Astrocyte of the cerebellum (primary cell): ENCODE measurements around the gene SELENON.

Experiments
- DNase-seq: peaks from one replicate; pipeline ENCODE4 v3.0.0-alpha.2; 2011; ENCODE audit warnings: low read depth
- H3K4me3 ChIP-seq: 2 replicates; pipeline ENCODE4 v1.5.1; 2011; ENCODE audit warnings: mild to moderate bottlenecking, low read depth, low read length, moderate library complexity
- in situ Hi-C: cut with HindIII; loops from 2 replicates; pipeline ENCODE4 v1.10.0; 2017; ENCODE audit warnings: low sequenced_read_pairs
- TF ChIP-seq, protein P1 (sequence below): IDR thresholded peaks from 2 replicates; pipeline ENCODE4 v1.5.1; 2012; ENCODE audit warnings: low read length, low read depth, moderate library complexity, mild to moderate bottlenecking; ENCODE audit errors: missing control alignments

The SELENON gene

DNA sequence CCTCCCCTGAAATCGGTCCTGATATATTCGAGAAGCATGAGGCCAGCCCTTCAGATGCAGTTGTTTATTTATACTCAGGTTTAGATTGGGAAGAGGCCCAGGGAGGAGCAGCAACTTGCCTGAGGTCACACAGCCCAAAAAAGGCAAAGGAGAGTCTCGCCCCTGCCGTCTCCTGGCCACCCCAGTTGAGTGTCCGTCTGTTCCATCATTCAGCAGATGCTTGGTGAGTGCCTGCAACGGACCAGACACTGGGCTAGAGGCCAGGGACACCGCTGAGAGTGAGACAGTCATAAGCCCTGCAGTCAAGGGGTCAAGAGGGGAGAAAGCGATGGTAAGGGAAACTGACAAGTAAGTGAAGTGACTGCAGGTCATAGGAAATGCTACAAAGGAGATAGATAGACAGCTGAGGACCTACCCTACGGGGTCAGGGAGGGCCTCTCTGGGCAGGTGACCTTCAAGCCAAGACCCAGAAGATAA lies 15.4 kb upstream of the SELENON start:
- TF ChIP-seq, protein P1, sequence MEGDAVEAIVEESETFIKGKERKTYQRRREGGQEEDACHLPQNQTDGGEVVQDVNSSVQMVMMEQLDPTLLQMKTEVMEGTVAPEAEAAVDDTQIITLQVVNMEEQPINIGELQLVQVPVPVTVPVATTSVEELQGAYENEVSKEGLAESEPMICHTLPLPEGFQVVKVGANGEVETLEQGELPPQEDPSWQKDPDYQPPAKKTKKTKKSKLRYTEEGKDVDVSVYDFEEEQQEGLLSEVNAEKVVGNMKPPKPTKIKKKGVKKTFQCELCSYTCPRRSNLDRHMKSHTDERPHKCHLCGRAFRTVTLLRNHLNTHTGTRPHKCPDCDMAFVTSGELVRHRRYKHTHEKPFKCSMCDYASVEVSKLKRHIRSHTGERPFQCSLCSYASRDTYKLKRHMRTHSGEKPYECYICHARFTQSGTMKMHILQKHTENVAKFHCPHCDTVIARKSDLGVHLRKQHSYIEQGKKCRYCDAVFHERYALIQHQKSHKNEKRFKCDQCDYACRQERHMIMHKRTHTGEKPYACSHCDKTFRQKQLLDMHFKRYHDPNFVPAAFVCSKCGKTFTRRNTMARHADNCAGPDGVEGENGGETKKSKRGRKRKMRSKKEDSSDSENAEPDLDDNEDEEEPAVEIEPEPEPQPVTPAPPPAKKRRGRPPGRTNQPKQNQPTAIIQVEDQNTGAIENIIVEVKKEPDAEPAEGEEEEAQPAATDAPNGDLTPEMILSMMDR = no peak
- in situ Hi-C loops = loop anchor here (10.0 kb wide), 2 partner anchors 90 to 260 kb away; no protein-coding TSS in a partner anchor
- DNase-seq = no peak
- H3K4me3 ChIP-seq = no peak overlapping the region

DNA sequence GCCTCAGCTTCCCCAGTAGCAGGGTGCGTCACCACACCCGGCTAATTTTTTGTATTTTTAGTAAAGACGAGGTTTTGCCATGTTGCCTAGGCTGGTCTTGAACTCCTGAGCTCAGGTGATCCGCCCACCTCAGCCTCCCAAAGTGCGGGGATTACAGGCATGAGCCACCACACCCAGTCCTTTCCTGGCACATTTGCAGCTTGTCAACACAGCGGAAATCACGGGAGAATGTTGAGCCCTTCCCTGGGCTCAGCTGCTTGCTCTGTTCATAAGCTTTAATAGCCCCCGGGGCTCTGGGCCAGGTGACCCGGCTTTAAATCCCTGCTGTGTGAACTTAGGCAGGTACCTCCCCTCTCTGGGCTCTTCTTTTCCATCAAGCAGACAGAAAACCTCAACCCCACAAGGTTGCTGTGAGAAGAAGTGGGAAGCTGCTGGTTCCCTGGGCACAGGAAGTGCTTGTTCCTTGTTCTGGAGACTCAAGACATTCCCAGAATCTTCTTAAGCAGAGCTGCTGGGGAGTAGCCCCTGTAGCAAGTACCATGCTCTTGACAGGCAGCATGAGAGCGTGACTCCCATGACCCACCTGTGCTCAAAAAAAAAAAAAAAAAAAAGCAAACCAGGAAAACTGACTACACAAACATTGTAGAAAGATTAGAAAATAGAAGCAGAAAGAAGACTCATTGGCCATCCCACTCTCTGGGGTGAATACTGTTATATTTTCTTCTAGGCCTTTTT lies 14.5 kb upstream of the SELENON start:
- DNase-seq = no peak
- in situ Hi-C loops = loop anchor here (10.0 kb wide), 2 partner anchors 91 to 261 kb away; no protein-coding TSS in a partner anchor
- TF ChIP-seq, protein P1 = no peak
- no peak overlapping the region for H3K4me3 ChIP-seq

DNA sequence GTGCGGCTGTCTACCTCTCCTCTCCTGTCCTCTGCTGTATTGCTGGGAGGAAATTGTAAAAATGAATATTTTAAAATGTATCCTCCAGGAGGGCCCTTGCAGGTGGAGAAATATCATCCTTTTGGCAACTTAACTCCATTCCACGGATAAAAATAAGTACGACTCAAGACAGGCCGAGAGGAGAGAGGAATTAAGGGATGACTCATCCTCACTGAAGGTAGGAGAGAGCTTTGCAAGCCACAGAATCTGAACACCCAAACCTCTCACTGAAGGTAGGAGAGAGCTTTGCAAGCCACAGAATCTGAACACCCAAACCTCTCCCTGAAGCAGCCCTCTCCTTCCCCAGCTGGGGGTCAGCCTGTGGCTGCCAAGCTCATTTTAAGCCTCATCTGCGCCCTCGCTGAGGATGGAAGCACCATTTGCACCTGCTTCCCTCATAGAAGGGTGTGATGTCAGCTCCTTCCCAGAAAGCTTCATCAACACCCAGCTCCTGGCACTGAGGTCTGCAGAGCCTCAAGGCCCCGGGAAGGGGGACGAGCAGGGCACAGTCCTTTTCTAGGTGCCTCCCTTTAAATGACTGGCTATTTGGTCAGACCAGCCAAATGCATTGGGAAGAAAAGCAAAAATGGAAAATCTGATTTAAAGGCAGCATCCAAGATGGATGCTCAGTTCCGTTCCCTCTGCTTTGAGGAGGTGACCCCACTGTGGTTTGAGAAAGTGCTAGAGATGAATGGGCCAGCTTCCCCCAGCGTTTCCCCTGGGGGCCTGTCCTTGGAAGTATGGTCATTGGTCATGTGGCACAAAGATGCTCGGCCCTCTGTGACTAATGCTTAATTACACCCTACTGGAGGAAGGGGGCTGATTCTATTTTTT lies 12.9 kb upstream of the SELENON start:
- TF ChIP-seq, protein P1 = no peak
- in situ Hi-C loops = loop anchor here (10.0 kb wide), 2 partner anchors 92 to 262 kb away; no protein-coding TSS in a partner anchor
- DNase-seq = no peak
- H3K4me3 ChIP-seq = no peak overlapping the region

DNA sequence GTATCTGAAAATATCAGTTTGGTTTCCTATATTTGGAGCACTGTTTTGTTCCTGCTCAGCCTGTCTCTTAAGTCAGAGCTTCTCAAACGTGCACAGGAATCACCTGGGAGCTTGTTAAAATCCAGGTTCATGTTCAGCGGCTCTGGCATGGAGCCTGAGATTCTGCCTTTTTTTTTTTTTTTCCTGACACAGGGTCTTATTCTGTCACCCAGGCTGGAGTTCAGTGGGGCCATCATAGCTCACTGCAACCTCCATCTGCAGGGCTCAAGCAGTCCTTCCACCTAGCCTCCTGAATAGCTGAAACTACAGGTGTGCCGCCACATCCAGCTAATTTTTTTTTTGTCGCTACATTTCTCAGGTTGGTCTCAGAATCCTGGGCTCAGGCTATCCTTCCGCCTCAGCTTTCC lies 12.2 kb upstream of the SELENON start:
- no peak overlapping the region for H3K4me3 ChIP-seq
- in situ Hi-C loops = loop anchor here (10.0 kb wide), 2 partner anchors 93 to 263 kb away; no protein-coding TSS in a partner anchor
- TF ChIP-seq, protein P1 = no peak
- DNase-seq = no peak

DNA sequence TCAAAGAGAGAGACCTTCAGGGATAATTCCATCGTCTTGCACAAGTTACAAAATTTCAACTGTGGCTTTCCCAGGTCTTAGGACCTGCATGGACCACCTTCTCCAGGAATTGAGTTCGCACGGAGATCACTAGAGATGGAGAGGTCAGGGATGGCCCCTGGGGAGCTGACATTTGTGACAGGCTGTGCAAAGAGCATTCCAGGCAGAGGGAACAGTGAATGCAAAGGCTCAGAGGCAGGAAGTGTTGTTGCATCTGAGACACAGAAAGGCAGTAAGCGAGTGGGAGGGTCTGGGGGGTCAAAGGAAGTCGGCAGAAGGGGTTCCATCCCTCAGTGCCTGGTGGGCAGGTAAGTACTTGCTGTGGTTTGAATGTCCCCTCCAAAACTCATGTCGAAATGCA lies 9.5 kb upstream of the SELENON start:
- no peak for DNase-seq
- in situ Hi-C loops = no loop called here
- TF ChIP-seq, protein P1 = no peak
- no peak overlapping the region for H3K4me3 ChIP-seq

DNA sequence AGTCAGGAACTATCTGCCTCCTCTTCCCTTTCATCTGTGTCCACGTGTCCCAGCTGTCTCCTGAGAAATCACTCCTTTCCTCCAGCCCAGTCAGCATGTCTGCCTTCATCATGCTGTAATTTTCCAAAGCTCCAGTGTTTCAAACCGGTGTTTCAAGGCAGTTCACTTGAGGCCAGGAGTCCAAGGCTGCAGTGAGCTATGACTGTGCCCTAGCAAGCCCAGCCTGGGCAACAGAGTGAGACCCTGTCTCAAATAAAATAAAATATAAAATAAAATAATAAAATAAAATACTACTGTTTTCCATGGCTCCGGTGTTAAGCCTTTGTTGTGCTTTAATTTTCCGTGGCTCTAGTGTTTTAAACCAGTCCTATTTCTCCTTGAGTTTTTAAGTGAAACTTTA lies 7.9 kb upstream of the SELENON start:
- no peak overlapping the region for H3K4me3 ChIP-seq
- TF ChIP-seq, protein P1 = no peak
- in situ Hi-C loops = no loop called here
- DNase-seq = no peak
